HG02678 (cell line): ENCODE data around the gene STAMBPL1.
A peak's percentile ranks its signal among the peaks of the same experiment; 100 is the strongest.
"Not testable (repeated sequence)": the region's sequence is repeated elsewhere in the genome, so short reads cannot be mapped to it uniquely, and the experiment has no call there.

ENCODE experiments used
- ATAC-seq: cut with Tn5 transposase; IDR thresholded peaks from one replicate; pipeline ENCODE4 v1.9.1; 2021; ENCODE audit warnings: mild to moderate bottlenecking, moderate library complexity; ENCODE audit not compliant: unreplicated experiment

The STAMBPL1 gene

DNA sequence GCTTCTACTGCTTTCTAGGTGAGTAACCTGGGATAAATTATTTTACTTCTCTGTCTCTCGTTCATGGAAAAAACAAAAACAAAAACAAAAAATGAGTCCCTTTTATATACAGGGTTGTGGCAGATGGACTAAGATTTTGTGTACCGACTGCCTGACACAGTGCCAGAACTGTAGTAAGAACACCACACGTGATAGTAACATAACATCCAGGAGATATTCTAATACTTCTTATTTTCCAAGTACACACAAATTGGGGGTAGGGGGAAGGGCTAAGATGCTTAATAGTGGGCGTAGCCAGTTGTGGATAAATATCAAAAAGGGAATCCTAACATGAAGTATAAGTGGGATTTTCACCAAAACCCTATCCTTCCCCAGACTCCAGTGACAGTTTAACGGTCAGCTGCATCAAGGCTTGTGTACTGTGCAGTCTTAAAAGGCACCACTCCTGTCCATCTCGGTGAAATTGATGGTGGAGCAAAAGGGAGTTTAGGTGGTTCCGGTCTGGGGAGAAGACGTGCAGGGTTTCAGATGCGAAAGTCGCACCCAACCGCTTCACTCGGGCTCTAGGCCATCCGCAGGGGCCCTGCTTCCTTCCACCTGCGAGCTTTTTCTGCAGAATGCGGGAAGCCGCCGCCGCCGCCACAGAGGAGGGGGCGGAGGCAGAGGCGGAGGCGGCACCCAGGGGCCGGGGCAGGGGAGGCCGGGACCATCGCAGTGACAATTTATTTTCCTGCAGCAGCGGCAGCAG is at the start of gene STAMBPL1:
STAMBPL1 (plus strand) TSS at position 712 of the 748 bp plus-strand sequence. CDS start 21,464 bp downstream, outside the sequence.
- peak; percentile 62 for ATAC-seq

DNA sequence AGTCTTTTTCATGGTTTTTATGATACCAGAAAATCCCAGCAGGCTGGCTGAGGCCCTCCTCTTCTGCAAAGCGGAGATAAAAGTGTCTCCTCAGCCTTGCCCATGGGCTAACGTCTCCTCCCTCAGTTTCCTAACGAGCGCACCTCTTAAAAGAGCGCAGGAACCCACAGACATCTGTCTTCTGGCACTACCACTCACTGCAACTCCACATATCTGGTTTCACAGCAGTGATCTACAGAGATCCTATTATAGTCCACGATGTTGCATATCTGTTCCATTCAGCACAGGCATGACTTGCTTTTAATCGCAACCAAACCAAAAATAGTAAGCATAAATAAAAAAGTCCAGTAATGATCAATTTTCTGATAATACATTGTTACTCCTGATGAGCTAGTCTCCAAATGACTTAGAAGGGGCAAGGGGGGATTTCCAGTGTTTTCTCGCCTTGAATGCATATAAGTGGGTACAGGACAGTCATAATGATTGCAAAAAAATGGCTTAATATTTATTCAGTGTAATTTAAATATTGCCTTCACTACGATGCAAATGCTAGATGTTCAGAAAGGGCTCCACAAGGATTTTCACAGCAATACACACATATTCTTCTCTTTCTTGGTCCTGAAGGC is 49.3 kb upstream of the STAMBPL1 start:
- no peak for ATAC-seq

DNA sequence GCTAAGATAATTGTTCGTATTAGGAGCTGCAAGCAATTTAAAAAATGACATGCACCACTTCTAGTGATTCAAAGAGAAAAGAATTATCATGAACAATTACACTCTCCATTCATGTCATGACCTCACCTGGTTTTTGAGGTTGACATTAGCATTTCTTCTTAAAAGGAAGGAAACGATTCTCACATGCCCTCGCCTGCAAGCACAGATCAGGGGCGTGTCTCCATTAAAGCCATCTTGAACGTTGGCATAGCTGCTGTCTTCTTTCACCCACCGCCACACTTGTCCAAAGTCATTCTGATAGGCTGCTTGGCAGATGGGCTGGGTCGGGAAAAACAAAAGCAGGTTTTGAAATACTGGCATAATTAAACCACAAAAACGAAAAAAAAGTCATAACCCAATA is 48.3 kb upstream of the STAMBPL1 start:
- ATAC-seq: no peak

DNA sequence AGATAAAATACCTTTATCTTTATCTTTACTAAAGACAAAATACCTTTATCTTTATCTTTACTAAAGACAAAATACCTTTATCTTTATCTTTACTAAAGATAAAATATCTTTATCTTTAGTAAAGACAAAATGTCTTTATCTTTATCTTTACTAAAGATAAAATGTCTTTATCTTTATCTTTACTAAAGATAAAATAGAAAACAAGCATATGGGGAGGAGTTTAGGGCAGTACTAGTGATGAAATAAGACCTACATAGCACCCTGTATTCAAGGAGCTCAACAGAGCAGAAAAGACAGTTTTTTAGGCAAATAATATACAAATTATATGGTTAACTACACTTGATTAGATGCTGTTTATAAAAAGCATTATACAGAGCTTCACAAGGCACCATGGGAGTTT is 47.7 kb upstream of the STAMBPL1 start:
- ATAC-seq: no peak

DNA sequence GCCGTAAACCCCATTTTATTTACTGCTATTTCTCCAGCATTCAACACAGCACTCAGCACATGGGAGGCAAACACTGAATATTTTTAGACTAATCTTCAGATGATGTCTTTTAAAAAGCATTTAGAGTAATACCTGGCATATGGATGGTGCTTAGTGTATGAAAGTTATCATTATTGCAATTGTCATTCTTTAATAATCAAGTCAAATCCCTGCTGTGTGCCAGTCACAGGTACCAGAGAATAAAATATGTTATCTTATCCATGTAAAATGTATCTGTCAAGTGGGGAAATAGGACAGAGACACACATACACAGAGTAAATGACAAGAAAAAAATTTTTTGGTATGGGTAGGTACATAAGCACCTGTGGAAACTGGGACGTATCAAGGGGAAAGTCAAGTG is 46.9 kb upstream of the STAMBPL1 start:
- ATAC-seq: no peak

DNA sequence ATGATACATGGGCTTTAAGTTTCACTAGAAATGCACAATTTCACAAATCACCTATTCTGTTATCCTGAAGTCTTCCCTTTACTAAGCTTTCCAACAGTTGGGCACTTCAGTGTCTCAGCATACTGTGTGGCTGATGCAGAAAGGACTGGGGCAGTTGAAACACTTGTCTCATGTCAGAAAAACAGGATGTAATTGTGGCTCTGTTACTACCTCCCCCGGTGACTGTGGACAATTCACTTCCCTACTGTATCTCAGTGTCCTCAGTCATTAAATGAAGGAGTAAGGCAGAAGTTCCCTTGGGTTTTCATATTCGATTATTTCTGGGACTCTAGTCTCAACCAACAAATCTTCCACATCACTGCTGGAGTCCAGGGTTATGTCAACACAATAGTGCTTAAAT is 46.3 kb upstream of the STAMBPL1 start:
- ATAC-seq: no peak

DNA sequence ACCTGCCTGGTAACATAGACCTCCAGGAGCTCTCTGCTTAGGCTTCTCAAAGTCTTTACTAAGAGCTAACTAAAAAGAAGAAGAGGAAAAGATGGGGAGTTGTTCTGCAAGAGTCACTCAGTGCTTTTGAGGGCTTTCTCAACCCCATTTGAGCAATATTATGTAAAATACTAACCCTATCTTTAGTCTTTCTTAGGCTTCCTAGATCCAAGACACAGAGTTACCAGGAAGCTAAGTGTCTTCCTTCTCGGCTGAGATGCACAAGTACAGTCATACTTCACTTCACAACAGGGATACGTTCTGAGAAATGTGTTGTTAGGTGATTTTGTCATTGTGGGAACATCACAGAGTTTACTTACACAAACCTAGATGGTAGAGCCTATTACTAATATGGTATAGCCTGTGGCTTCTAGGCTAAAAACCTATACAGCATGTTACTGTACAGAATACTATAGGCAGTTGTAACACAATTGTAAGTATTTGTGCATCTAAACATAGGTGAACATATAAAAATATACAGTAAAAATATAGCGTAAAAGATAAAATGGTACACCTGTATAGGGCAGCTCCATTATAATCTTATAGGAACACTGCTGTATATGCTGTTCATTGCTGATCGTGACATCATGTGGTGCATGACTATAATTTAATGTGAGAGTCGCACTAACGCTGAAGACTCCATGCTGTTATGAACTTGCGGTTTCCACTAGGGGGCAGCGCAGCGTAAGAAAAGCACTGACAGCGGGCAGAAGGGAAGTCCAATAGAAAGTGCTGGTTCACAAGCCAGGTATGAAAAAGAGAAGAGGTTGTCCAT is 44.7 kb upstream of the STAMBPL1 start:
- peak; percentile 82 for ATAC-seq

DNA sequence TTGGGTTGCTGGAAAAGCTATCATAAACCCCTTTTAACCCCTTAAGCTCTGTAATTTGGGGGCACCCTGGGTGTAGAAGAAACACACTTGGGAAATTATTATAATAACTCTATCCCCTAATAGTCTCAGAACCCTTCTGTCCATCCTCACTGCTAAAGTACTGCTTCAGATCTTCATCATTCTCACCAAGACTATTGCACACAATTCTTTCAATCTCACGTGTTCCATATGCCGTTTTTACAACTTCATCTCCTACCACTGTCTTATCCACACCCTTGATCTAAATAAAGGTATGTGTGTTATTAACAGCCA is 44.2 kb upstream of the STAMBPL1 start:
- peak; percentile 8 for ATAC-seq

DNA sequence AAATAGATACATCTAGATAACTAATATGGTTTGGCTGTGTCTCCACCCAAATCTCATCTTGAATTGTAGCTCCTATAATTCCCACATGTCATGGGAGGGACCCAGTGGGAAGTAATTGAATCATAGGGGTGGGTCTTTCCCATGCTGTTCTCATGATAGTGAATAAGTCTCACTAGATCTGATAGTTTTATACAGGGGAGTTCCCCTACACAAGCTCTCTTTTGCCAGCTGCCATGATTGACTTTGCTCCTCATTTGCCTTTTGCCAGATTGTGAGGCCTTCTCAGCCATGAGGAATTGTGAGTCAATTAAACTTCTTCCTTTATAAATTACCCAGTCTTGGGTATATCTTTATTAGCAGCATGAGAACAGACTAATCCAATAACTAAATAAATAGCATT is 42.4 kb upstream of the STAMBPL1 start:
- not testable (repeated sequence) for ATAC-seq

DNA sequence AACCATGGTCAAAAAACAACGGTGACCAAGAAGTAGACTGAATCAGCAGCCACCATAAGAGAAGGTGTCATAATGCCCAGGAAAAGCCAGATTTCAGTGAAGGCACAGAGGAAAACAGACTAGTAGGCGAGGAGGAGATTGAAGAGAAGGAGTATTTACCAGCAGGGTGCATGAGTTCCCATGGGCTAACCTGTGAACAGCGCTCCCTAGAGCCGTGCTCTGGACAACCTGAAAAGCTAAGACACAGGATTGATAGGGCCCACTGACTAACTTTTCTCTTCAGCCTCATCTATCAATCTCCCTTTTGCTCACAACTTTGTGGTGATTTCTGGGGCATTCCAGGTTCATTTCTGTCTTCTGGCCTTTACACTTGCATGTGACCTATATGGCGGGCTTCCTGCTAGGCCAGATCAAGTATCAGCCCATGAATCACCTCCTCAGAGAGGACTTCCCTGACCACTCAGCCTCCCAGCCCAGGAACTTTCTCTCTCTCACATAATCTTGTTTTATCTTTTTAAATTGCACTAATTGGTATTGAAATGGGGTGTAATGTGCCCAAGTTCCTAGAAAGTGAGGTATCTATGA is 41.2 kb upstream of the STAMBPL1 start:
- no peak for ATAC-seq

DNA sequence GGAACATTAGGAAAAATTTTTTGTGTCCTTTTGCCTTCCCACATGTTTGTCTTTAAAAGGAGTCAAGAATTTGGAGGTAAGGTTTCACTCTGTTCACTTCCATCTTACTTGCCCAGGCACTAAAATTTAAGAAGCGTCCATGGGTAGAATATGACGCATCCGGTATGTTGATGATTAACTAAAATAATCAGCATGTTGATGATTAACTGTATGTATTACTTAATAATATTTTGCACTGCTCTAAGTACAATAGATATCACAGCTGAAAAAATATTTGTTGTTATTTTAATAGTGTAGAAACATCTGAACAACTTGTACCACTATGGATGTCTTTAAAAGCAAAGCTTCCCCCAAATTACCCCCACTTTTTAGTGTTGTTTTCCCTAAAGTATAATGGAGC is 39.9 kb upstream of the STAMBPL1 start:
- no peak for ATAC-seq

DNA sequence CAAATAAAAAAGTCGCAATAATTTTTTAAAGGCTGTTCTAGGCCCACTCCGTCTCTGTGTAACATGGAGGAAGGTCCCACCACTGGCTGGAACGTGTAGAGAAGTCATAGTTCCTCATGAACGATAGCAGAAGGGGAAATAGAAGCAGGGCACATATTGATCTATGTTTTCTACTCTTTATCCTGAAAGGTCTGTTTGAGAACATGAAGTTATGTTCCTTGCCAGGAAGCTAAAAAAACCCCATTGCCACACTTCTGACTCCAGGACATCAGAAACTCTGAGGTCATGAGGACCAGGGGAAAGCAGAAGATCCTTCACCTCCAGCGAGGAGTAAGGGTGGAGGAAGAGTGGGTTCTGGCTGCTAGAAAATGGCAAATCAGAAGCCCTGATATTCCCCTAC is 39.2 kb upstream of the STAMBPL1 start:
- ATAC-seq: no peak

DNA sequence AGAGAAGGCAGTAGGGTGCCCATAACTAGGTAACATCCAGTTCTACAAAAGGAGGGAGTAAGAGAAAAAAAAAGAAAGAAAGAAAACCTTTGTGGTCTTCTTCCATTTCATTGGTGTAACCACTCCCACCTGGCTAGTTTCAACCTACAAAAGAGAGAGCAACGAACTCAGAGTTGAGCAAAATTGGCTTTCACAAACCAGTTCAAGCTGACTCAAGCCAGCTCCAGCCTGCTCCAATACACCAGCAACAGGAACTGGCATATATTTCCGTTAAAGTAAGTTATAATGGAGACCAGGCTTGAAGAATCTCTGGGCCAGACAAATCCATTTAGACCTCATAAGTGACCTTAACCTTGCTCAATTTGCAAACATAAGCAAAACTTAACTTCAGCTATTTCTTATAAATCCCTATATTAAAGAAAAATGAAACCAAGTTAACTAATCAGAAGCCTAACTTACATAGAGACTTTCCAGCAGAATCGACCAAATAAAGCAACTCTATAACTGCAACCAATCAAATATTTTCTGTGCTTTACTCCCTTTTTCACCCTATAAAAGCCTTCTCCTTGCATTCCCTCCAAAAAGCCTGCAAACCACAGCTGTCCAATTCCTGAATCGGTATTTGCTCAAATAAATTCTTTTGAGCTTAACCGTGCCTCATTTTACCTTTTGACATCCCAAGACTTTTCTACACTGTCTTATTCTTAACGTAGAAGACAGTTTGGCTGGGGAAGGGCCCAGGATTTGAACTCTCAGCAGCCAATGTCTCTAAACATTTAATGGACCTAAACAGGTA is 38.5 kb upstream of the STAMBPL1 start:
- ATAC-seq: no peak

DNA sequence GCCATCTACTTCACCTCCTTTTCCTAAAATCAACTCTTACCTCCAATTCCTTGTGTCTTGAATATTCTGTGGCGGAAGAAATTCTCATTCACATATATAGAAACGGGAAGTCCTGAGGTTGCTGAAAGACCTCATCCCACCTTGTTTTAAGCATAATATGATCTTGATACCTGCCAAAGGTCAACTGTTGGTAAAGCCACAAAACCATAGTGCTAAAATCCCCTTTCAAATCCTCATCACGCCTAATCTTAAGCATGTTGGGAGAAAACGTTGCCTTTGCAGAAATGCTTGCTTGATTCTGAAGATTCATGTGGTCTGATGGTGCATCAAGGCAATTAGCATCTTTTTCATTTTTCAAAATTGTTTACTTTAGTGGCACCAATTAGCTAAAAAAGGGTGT is 36.9 kb upstream of the STAMBPL1 start:
- ATAC-seq: no peak

DNA sequence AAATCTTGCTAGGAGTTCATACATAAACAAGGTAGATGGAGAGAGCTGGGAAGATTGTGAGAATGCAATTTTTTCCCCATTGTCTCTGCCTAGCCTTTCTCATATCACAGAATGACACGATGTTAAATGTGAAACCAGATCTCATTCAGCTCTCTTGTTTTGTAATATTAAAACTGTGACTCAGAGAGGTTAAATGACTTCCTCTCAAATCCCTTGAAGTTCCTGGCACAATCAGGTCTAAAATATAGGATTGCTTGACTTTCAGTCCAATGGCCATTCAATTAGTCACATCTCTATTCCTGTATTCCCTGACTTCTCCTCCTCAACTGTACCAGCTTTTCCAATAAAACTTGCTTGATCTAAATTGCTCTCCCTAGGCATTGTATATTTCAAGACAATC is 31.5 kb upstream of the STAMBPL1 start:
- ATAC-seq: no peak

DNA sequence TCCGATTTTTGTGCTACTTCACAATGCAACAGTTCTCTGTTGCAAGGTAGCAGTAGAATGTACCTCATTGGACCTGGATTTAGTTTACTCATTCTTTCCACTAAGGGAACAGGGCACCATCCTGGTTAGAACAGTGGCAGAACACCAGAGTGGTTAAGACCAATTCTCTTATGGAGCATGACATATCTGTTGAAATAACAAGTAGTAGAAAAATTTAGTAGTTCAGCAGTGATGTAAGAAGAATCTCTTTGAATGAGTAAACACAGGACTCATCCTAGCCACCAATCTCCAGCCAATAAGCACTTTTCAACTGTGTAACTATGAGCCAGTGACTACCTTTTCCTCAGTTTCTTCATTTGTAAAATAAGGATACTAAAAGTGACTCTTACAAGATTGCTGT is 30.8 kb upstream of the STAMBPL1 start:
- ATAC-seq: no peak

DNA sequence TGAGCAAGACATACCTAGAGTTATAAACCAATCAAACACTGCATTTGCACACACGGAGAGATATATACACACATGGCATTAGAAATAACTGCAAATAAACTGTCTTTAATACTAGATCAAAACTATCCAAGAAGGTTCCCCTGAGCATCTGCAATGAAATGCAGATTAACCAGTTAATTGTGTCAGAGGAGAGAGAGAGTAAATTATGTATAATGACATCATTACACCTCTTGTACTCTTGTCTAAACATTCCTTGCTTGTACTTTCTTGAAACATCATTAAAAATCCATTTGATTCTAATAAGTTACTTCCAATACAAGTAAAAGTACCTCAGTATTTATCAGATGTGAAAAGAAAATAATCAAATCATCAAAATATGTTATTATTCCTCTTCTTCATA is 29.3 kb upstream of the STAMBPL1 start:
- ATAC-seq: no peak

DNA sequence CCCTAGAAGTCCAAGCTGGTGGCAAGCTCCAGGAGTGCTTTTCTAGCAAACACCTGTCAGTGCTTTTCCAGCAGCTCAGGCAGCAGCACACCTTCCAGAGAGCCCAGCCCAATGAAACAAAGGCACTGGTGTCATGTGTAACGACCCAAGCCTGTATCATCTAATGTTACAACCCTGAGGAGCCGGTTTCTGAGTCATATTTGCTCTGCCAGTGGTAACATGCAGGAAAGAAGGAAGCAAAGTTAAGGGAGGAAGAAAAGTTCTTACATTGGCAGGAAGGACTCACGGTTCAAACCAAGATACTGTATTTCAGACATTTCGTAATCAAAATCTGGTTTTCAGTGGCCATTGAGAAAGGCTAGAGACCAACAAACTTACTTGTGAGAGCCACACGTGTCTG is 28.3 kb upstream of the STAMBPL1 start, which contains the start of gene ANKRD22:
ANKRD22 (minus strand) TSS at position 139 of the 400 bp plus-strand sequence. CDS start 237 bp downstream, outside the sequence.
- no peak for ATAC-seq

DNA sequence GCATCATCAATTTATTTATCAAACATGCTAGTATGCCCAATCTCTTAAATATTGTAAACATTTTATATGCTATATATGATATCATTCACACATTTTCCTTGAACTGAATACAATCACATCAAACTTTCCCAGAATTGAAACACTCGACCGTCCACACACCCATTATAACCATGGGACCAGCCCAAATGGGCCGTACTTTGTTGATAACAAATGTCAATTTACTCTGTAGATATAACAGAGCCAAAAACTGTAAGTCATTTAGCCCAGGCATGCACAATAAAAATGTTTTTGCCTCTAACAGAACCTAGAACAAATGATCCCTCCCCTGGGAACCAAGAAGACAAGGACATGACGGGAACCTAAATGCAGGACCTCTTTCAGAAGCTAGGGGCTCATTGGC is 27.7 kb upstream of the STAMBPL1 start:
- ATAC-seq: no peak

DNA sequence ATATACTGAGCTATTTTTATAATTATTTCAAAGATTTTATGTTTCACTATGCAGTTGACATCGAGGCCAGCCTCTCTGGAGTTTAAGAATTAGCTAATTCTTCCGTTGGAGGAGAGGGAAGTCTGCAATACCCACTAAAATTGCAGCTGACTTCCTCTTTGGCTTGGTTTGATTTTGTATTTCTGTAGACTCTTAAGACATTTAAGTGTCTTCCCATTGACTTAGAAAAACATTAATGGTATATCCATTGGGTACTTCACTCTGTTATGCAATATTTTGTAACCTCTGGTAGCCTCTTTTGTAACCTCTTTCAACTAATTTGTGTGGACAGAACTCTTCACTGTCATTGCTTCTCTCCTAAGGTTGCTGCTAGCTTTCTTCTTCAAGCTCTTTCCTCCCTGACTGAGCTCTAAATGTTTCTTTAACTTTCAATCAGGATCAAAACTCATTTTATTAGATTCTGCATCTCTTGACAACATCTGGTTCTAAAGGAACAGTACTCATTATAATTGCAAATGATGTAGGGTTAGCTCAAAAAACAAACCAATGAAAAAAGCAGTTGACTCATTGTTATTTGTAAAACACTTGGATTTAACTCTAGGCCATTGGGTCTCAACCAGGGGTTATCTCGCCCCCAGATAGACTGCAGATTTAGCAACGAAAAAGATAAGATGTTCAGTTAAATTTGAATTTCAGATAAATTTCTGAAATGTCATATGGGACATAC is 26.7 kb upstream of the STAMBPL1 start:
- ATAC-seq: no peak
